ENCODE measurements around the gene BCL3. TPM values are rescaled to one million over a fixed set of nuclear protein-coding genes. Genes with fewer than 3 reads are reported as not detected.
A peak's percentile ranks its signal among the peaks of the same experiment; 100 is the strongest.

The BCL3 gene
- total RNA-seq, 1 experiment from 2014 or later = 7.8 TPM

DNA sequence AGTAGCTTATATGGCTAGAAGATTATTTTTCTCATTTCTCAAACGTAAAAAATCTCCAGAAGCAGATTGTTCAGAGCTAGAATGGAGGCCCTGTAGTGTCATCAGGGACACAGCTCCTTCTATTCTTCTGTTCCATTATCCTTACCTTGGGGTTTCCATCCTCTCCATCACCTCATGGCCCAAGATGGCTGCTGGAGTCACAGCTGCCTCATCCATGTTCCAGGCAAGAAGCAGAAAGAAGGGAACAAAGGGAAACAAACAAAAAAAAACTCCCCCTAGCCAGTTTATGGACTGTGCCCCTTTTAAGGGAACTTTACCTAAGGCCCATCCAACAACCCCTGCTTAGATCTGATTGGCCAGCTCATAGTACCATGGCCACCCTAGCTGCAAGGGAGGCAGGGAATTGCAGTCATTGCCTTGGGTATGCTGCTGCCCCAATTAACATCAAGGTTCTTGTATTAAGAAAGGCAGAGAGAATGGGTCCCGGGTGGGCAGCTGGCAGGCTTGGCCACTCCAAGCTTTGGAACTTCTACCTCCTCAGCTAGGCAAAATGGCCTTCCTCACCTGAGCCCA is 33.8 kb upstream of the BCL3 start:
- ChIA-PET POLR2A (interaction anchor here (1.3 kb wide), 1 partner anchor 56 kb away, joined by 6 read pairs; no protein-coding TSS in a partner anchor), CTCF (interaction anchor here (0.7 to 3.9 kb wide), 7 partner anchors 10 to 93 kb away, joined by 3 to 19 read pairs (median 4); no protein-coding TSS in a partner anchor)
- DNase-seq (ENCODE audit: low spot score) = no peak
- Mint-ChIP-seq H3K4me3 (no peak overlapping the region), H3K27me3 (ENCODE audit: low read depth) (no peaks in the 10 kb centered on the region), H3K36me3 (peaks cover 36% of the 10 kb centered on the region), H3K27ac (no peak overlapping the region), H3K9me3 (peaks cover 20% of the 10 kb centered on the region), H3K4me1 (peaks cover 19% of the 10 kb centered on the region)
- no peak for ATAC-seq
- 0 out of 2 replicates have a peak, but pooled peaks have one; percentile 18 for TF ChIP-seq GTF2I (CRISPR knock-in tag; conservative IDR thresholded peaks at IDR 0.05)
- TF ChIP-seq, protein P1, sequence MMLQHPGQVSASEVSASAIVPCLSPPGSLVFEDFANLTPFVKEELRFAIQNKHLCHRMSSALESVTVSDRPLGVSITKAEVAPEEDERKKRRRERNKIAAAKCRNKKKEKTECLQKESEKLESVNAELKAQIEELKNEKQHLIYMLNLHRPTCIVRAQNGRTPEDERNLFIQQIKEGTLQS (CRISPR knock-in tag; conservative IDR thresholded peaks at IDR 0.05) = no peak

DNA sequence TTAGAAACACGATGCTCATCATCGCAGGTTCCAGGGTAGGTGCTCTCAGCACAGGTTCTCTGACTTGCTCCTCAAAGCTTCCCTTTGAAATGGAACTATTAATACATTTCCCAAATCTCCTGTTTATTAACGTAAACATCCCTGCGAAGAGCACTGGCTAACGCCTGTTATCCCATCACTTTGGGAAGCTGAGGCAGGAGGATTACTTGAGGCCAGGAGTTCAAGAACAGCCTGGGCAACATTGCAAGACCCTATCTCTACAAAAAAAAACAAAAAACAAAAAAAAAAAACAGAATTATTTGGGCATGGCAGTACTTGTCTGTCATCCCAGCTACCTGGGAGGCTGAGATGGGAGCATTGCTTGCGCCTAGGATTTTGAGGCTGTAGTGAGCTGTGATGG is 30.9 kb upstream of the BCL3 start:
- peak overlapping the region; percentile 80 for H3K27ac Mint-ChIP-seq
- ATAC-seq (no peak), DNase-seq (ENCODE audit: low spot score) (no peak)
- TF ChIP-seq NFYB (CRISPR knock-in tag; conservative IDR thresholded peaks at IDR 0.05; ENCODE audit: low read depth) = no peak
- TF ChIP-seq ZNF121 (CRISPR knock-in tag; IDR thresholded peaks at IDR 0.05) = peak; percentile 92
- H3K4me3 Mint-ChIP-seq = peak overlapping the region; percentile 57
- ChIA-PET POLR2A (interaction anchor here (1.0 to 1.6 kb wide), 4 partner anchors 12 to 131 kb away, joined by 3 to 4 read pairs (median 4); no protein-coding TSS in a partner anchor), CTCF (interaction anchor here (0.6 to 15.6 kb wide), 11 partner anchors 27 to 147 kb away, joined by 3 to 548 read pairs (median 7); partner anchors contain the start of gene CBLC)
- H3K36me3 Mint-ChIP-seq = peaks cover 29% of the 10 kb centered on the region
- H3K9me3 Mint-ChIP-seq = peaks cover 20% of the 10 kb centered on the region
- H3K4me1 Mint-ChIP-seq = peaks cover 36% of the 10 kb centered on the region
- H3K27me3 Mint-ChIP-seq (ENCODE audit: low read depth) = no peaks in the 10 kb centered on the region

DNA sequence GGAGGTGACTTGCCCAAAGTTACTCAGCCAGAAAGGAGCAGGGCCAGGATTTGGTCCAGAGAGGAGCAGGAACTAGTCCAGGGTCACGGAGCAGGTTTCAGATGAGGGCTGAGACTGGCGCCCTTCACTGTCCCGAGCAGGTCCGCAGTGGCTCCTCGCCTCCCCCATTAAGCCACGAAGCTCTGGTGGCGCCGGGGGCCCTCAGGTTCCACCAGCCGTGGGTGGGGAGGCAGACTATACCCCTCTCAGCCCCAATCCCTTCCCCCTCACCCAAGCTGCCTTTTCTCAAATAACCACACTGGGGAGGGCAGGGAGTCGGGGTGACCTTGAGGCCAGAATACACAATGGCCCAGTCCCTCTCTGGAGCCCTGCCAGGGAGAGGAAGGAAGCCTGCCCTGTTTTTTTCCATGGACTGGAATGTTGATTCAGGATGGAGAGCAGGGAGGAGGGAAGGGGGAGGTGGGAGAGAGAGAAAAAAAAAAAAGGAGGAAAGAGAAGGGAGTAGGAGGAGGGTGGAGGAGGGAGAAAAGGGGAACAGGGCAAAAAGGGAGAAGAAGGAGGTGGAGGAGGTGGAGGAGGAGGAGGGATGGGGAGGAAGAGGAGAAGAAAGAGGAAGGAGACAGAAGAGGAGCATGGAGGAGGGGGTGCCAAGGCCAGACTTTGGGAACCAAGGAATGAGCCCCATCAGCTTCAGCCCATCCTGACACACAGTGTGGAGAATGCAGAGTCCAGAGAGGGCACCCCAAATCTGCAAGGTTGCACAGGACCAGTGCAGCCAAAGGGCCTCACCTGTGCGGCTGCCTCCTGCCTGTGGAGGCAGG is 29.9 kb upstream of the BCL3 start:
- H3K27me3 Mint-ChIP-seq (ENCODE audit: low read depth) = no peaks in the 10 kb centered on the region
- ChIA-PET CTCF (interaction anchor here (0.6 to 15.6 kb wide), 14 partner anchors 28 to 148 kb away, joined by 3 to 548 read pairs (median 6); partner anchors contain the start of genes CBLC and NECTIN2), POLR2A (interaction anchor here (0.6 to 1.6 kb wide), 5 partner anchors 13 to 1050 kb away, joined by 3 to 4 read pairs (median 4); no protein-coding TSS in a partner anchor)
- peaks cover 20% of the 10 kb centered on the region for H3K9me3 Mint-ChIP-seq
- peak overlapping the region; percentile 81 for H3K4me3 Mint-ChIP-seq
- ATAC-seq = peak; percentile 84
- H3K4me1 Mint-ChIP-seq = peaks cover 38% of the 10 kb centered on the region
- peaks cover 22% of the 10 kb centered on the region for H3K36me3 Mint-ChIP-seq
- peak; percentile 93; the same call in 1 of the 2 replicates for TF ChIP-seq ESRRA (CRISPR knock-in tag; IDR thresholded peaks at IDR 0.05; ENCODE audit: borderline replicate concordance)
- TF ChIP-seq, protein P2, sequence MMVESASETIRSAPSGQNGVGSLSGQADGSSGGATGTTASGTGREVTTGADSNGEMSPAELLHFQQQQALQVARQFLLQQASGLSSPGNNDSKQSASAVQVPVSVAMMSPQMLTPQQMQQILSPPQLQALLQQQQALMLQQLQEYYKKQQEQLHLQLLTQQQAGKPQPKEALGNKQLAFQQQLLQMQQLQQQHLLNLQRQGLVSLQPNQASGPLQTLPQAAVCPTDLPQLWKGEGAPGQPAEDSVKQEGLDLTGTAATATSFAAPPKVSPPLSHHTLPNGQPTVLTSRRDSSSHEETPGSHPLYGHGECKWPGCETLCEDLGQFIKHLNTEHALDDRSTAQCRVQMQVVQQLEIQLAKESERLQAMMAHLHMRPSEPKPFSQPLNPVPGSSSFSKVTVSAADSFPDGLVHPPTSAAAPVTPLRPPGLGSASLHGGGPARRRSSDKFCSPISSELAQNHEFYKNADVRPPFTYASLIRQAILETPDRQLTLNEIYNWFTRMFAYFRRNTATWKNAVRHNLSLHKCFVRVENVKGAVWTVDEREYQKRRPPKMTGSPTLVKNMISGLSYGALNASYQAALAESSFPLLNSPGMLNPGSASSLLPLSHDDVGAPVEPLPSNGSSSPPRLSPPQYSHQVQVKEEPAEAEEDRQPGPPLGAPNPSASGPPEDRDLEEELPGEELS (CRISPR knock-in tag; IDR thresholded peaks at IDR 0.05) = peak; percentile 46; the same call in 1 of the 2 replicates
- peak; percentile 70 for TF ChIP-seq ZNF121 (CRISPR knock-in tag; IDR thresholded peaks at IDR 0.05)
- TF ChIP-seq SP1 (CRISPR knock-in tag; conservative IDR thresholded peaks at IDR 0.05) = 0 out of 2 replicates have a peak, but pooled peaks have one; percentile 26
- peak; percentile 54; the same call in 1 of the 2 replicates for TF ChIP-seq ETV6 (CRISPR knock-in tag; IDR thresholded peaks at IDR 0.05)
- TF ChIP-seq, protein P3, sequence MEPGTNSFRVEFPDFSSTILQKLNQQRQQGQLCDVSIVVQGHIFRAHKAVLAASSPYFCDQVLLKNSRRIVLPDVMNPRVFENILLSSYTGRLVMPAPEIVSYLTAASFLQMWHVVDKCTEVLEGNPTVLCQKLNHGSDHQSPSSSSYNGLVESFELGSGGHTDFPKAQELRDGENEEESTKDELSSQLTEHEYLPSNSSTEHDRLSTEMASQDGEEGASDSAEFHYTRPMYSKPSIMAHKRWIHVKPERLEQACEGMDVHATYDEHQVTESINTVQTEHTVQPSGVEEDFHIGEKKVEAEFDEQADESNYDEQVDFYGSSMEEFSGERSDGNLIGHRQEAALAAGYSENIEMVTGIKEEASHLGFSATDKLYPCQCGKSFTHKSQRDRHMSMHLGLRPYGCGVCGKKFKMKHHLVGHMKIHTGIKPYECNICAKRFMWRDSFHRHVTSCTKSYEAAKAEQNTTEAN (CRISPR knock-in tag; IDR thresholded peaks at IDR 0.05) = 0 out of 2 replicates have a peak, but pooled peaks have one; percentile 43
- TF ChIP-seq, protein P4, sequence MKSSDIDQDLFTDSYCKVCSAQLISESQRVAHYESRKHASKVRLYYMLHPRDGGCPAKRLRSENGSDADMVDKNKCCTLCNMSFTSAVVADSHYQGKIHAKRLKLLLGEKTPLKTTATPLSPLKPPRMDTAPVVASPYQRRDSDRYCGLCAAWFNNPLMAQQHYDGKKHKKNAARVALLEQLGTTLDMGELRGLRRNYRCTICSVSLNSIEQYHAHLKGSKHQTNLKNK (CRISPR knock-in tag; IDR thresholded peaks at IDR 0.05) = no peak
- no peak; the same call in 1 of the 2 replicates for TF ChIP-seq MYBL2 (CRISPR knock-in tag; IDR thresholded peaks at IDR 0.05)
- TF ChIP-seq, protein P5, sequence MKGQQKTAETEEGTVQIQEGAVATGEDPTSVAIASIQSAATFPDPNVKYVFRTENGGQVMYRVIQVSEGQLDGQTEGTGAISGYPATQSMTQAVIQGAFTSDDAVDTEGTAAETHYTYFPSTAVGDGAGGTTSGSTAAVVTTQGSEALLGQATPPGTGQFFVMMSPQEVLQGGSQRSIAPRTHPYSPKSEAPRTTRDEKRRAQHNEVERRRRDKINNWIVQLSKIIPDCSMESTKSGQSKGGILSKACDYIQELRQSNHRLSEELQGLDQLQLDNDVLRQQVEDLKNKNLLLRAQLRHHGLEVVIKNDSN (CRISPR knock-in tag; IDR thresholded peaks at IDR 0.05) = no peak
- 0 out of 2 replicates have a peak, but pooled peaks have one; percentile 73 for TF ChIP-seq GTF2I (CRISPR knock-in tag; conservative IDR thresholded peaks at IDR 0.05)
- TF ChIP-seq, protein P6, sequence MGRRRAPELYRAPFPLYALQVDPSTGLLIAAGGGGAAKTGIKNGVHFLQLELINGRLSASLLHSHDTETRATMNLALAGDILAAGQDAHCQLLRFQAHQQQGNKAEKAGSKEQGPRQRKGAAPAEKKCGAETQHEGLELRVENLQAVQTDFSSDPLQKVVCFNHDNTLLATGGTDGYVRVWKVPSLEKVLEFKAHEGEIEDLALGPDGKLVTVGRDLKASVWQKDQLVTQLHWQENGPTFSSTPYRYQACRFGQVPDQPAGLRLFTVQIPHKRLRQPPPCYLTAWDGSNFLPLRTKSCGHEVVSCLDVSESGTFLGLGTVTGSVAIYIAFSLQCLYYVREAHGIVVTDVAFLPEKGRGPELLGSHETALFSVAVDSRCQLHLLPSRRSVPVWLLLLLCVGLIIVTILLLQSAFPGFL (CRISPR knock-in tag; IDR thresholded peaks at IDR 0.05; ENCODE audit: borderline replicate concordance) = no peak
- TF ChIP-seq, protein P7, sequence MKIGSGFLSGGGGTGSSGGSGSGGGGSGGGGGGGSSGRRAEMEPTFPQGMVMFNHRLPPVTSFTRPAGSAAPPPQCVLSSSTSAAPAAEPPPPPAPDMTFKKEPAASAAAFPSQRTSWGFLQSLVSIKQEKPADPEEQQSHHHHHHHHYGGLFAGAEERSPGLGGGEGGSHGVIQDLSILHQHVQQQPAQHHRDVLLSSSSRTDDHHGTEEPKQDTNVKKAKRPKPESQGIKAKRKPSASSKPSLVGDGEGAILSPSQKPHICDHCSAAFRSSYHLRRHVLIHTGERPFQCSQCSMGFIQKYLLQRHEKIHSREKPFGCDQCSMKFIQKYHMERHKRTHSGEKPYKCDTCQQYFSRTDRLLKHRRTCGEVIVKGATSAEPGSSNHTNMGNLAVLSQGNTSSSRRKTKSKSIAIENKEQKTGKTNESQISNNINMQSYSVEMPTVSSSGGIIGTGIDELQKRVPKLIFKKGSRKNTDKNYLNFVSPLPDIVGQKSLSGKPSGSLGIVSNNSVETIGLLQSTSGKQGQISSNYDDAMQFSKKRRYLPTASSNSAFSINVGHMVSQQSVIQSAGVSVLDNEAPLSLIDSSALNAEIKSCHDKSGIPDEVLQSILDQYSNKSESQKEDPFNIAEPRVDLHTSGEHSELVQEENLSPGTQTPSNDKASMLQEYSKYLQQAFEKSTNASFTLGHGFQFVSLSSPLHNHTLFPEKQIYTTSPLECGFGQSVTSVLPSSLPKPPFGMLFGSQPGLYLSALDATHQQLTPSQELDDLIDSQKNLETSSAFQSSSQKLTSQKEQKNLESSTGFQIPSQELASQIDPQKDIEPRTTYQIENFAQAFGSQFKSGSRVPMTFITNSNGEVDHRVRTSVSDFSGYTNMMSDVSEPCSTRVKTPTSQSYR (CRISPR knock-in tag; IDR thresholded peaks at IDR 0.05) = no peak
- TF ChIP-seq JUN (CRISPR knock-in tag; IDR thresholded peaks at IDR 0.05) = no peak
- peak; percentile 97 for TF ChIP-seq ZNF263 (CRISPR knock-in tag; IDR thresholded peaks at IDR 0.05; ENCODE audit: low read depth)
- peak; percentile 81 for TF ChIP-seq TEAD1 (CRISPR knock-in tag; IDR thresholded peaks at IDR 0.05)
- TF ChIP-seq EMX1 (CRISPR knock-in tag; IDR thresholded peaks at IDR 0.05) = no peak
- peak; percentile 66 for DNase-seq (ENCODE audit: low spot score)
- H3K27ac Mint-ChIP-seq = peak overlapping the region; percentile 97

Data from WTC11 (cell line).